A549 (cell line): ENCODE data around the gene NEU3. TPM values are rescaled to one million over a fixed set of nuclear protein-coding genes. Genes with fewer than 3 reads are reported as not detected.

Experiments
- ATAC-seq, 2 experiments: fragments of 200-7000 bp in 1 of 2; fragments of >200 bp in 1 of 2; cut with Nextera tagmentation in 1 of 2; cut with Tn5 transposase in 1 of 2; 3 replicates each; pipeline versions ENCODE4 v1.8.0 to v1.9.1; 2018 to 2020; ENCODE audit warnings: mild to moderate bottlenecking in 1 of 2, moderate library complexity in 1 of 2
- CTCF ChIA-PET: fragments of 300-600 bp; sonication (Branson Sonifier 250); formaldehyde crosslinking; extraction: SDS; loops from one replicate; lab custom pipeline; 2021; ENCODE audit warnings: antibody characterized with exemption, inconsistent platforms; lab: Yijun Ruan, JAX
- POLR2A ChIA-PET: fragments of 350-600 bp; formaldehyde crosslinking; extraction: SDS; loops from one replicate; lab custom pipeline; 2021; ENCODE audit warnings: antibody characterized with exemption, inconsistent platforms; lab: Yijun Ruan, JAX
- DNase-seq, 2 experiments: peaks; one replicate each; pipeline versions ENCODE4 v3.0.0 to v3.0.0-alpha.2; 2011 to 2016; ENCODE audit warnings: low read depth in 1 of 2, low spot score in 1 of 2
- FAIRE-seq: peaks from 2 replicates; lab custom pipeline; 2011; peaks lifted over from hg19 to GRCh38; lab: Jason Lieb, UNC
- H3K27ac ChIP-seq, 2 experiments: fragments of >200 bp; sonication (Bioruptor Twin); formaldehyde crosslinking; 3 replicates each; pipeline ENCODE4 v1.5.1; 2016 to 2017
- H3K4me1 ChIP-seq: fragments of >200 bp; sonication (Bioruptor Twin); formaldehyde crosslinking; 3 replicates; pipeline ENCODE4 v1.6.1; 2016
- H3K4me2 ChIP-seq: fragments of >200 bp; sonication (Bioruptor Twin); formaldehyde crosslinking; 3 replicates; pipeline ENCODE4 v1.6.1; 2016
- H3K4me3 ChIP-seq: fragments of >200 bp; sonication (Bioruptor Twin); formaldehyde crosslinking; 3 replicates; pipeline ENCODE4 v1.5.1; 2016
- H3K9me3 ChIP-seq: fragments of >200 bp; sonication (Bioruptor Twin); formaldehyde crosslinking; 3 replicates; pipeline ENCODE4 v1.6.1; 2016
- BHLHE40 ChIP-seq: IDR thresholded peaks from 2 replicates; pipeline ENCODE4 v1.6.1; 2012; ENCODE audit warnings: low read depth, low read length, inconsistent platforms
- CHD2 ChIP-seq: fragments of 150-350 bp; IDR thresholded peaks from 2 replicates; pipeline ENCODE4 v1.6.1; 2014; ENCODE audit warnings: low read length; ENCODE audit not compliant: partially characterized antibody
- CHD4 ChIP-seq: fragments of 200-600 bp; sonication (generic); IDR thresholded peaks from 2 replicates; pipeline ENCODE4 v1.6.1; 2016; ENCODE audit warnings: antibody characterized with exemption, mild to moderate bottlenecking, borderline replicate concordance
- ESRRA ChIP-seq: fragments of 150-350 bp; IDR thresholded peaks from 2 replicates; pipeline ENCODE4 v1.6.1; 2014; ENCODE audit warnings: mild to moderate bottlenecking, low read length, borderline replicate concordance
- FOXS1 ChIP-seq: fragments of 250-450 bp; sonication (Bioruptor Pico); IDR thresholded peaks from 2 replicates; pipeline ENCODE4 v1.5.0; 2020; ENCODE audit warnings: mild to moderate bottlenecking, moderate library complexity
- HMGXB4 ChIP-seq: fragments of 250-450 bp; sonication (Bioruptor Pico); IDR thresholded peaks from 2 replicates; pipeline ENCODE4 v1.5.0; 2021; ENCODE audit warnings: mild to moderate bottlenecking, moderate library complexity, borderline replicate concordance
- HOXB13 ChIP-seq: fragments of 250-450 bp; sonication (Bioruptor Pico); IDR thresholded peaks from 2 replicates; pipeline ENCODE4 v1.5.0; 2020; ENCODE audit warnings: low read depth, mild to moderate bottlenecking, moderate library complexity
- HOXB5 ChIP-seq: fragments of 250-450 bp; sonication (Bioruptor Pico); IDR thresholded peaks from 2 replicates; pipeline ENCODE4 v1.5.0; 2020; ENCODE audit warnings: mild to moderate bottlenecking, moderate library complexity
- JUNB ChIP-seq: fragments of >200 bp; sonication (Bioruptor Twin); formaldehyde crosslinking; IDR thresholded peaks from 2 replicates; pipeline ENCODE4 v1.6.1; 2016
- KDM5A ChIP-seq: fragments of 200-600 bp; sonication (generic); IDR thresholded peaks from 2 replicates; pipeline ENCODE4 v1.6.1; 2016; ENCODE audit warnings: antibody characterized with exemption, mild to moderate bottlenecking
- MAZ ChIP-seq: fragments of 150-350 bp; IDR thresholded peaks from 2 replicates; pipeline ENCODE4 v1.6.1; 2014; ENCODE audit warnings: antibody characterized with exemption, low read depth, low read length, borderline replicate concordance
- NR3C1 ChIP-seq: fragments of >200 bp; sonication (Bioruptor Twin); formaldehyde crosslinking; IDR thresholded peaks from 3 replicates; pipeline ENCODE4 v1.6.1; 2017
- POLR2A ChIP-seq: IDR thresholded peaks from 2 replicates; pipeline ENCODE4 v1.6.1; 2012; ENCODE audit warnings: mild to moderate bottlenecking, low read length
- RAD21 ChIP-seq, 2 experiments: fragments of >200 bp in 1 of 2; sonication (Bioruptor Twin) in 1 of 2; formaldehyde crosslinking in 1 of 2; IDR thresholded peaks in 1 of 2; conservative IDR thresholded peaks in 1 of 2; 2 replicates in 1 of 2; 3 replicates in 1 of 2; pipeline ENCODE4 v1.6.1; 2012 to 2018; ENCODE audit warnings: inconsistent platforms in 1 of 2
- RARB ChIP-seq: fragments of 250-450 bp; sonication (Bioruptor Pico); IDR thresholded peaks from 2 replicates; pipeline ENCODE4 v1.8.0; 2021; ENCODE audit warnings: mild to moderate bottlenecking, moderate library complexity
- RFX5 ChIP-seq: fragments of 450-650 bp; IDR thresholded peaks from 2 replicates; pipeline ENCODE4 v1.7.1; 2014; ENCODE audit warnings: antibody characterized with exemption, mild to moderate bottlenecking, moderate library complexity
- SMC3 ChIP-seq: fragments of >200 bp; sonication (Bioruptor Twin); formaldehyde crosslinking; IDR thresholded peaks from 3 replicates; pipeline ENCODE4 v1.6.1; 2018; ENCODE audit warnings: inconsistent platforms
- ZNF302 ChIP-seq: fragments of 250-450 bp; sonication (Bioruptor Pico); IDR thresholded peaks from 2 replicates; pipeline ENCODE4 v1.9.0; 2021; ENCODE audit warnings: inconsistent platforms, mild to moderate bottlenecking, moderate library complexity
- ZSCAN20 ChIP-seq: fragments of 250-450 bp; sonication (Bioruptor Pico); IDR thresholded peaks from 2 replicates; pipeline ENCODE4 v1.8.0; 2022; ENCODE audit warnings: mild to moderate bottlenecking, moderate library complexity
- WGBS: methylation state at CpG from one replicate; pipeline ENCODE4 v1.1.6; 2017; ENCODE audit errors: missing lambda C conversion rate; 5-methylcytosine and 5-hydroxymethylcytosine counted together
- polyA plus RNA-seq, 4 experiments: library from polyadenylated mRNA; depleted of rRNA in 3 of 4; stranded (reverse); fragments of >200 nt; fragmentation: RNase III in 1 of 4; extraction: RNeasy Plus Mini Kit Qiagen cat#74134 plus additional on column Dnase treatment in 1 of 4; gene quantifications; 2 replicates in 3 of 4; 3 replicates in 1 of 4; pipeline ENCODE4 v1.2.3, GENCODE V29; 2011 to 2017
- TF ChIP-seq, protein P1 (sequence below): fragments of 250-450 bp; sonication (Bioruptor Pico); IDR thresholded peaks from 2 replicates; pipeline ENCODE4 v1.5.0; 2020; ENCODE audit warnings: low read depth, mild to moderate bottlenecking, moderate library complexity
- TF ChIP-seq, protein P2 (sequence below): IDR thresholded peaks from 2 replicates; pipeline ENCODE4 v1.6.1; 2012

NEU3 gene
- polyA plus RNA-seq, 2 of the 4 experiments (the other 2 are of a cell fraction) = 4.0 to 5.5 TPM

GRCh38 chr11:74953451-74953850 lies 35.3 kb upstream of the NEU3 start (continued):
- TF ChIP-seq RAD21 (conservative IDR thresholded peaks at IDR 0.05 in 1 of 2, IDR thresholded peaks at IDR 0.05 in 1 of 2) = no peak
- no peak for TF ChIP-seq FOXS1
- TF ChIP-seq KDM5A = no peak
- no peak for TF ChIP-seq MAZ
- no peak for TF ChIP-seq HMGXB4 (CRISPR knock-in tag)
- TF ChIP-seq SMC3 = no peak
- no peak for TF ChIP-seq ZNF302 (CRISPR knock-in tag)
- TF ChIP-seq, all 56 proteins: peak for 0

GRCh38 chr11:74954199-74954598 lies 34.5 kb upstream of the NEU3 start:
- Histone ChIP-seq H3K9me3 (no peaks in the 10 kb centered on the region), H3K4me2 (no peak overlapping the region), H3K27ac (no peak overlapping the region), H3K4me3 (no peak overlapping the region), H3K4me1 (peaks cover 12% of the 10 kb centered on the region; the same call in 1 of the 3 replicates)
- ChIA-PET CTCF (interaction anchor here (0.8 to 1.6 kb wide), 3 partner anchors 24 to 294 kb away, joined by 3 to 5 read pairs (median 5); no protein-coding TSS in a partner anchor), POLR2A (no interaction called here)
- TF ChIP-seq RAD21 (conservative IDR thresholded peaks at IDR 0.05 in 1 of 2, IDR thresholded peaks at IDR 0.05 in 1 of 2) = no peak
- TF ChIP-seq ZNF302 (CRISPR knock-in tag) = no peak
- no peak for TF ChIP-seq RFX5
- no peak for TF ChIP-seq NR3C1
- no peak for TF ChIP-seq ZSCAN20 (CRISPR knock-in tag)
- TF ChIP-seq HOXB13 = no peak
- TF ChIP-seq RARB = no peak
- TF ChIP-seq POLR2A = no peak
- TF ChIP-seq HOXB5 = no peak
- TF ChIP-seq JUNB = no peak
- TF ChIP-seq KDM5A = no peak
- TF ChIP-seq, protein P1, sequence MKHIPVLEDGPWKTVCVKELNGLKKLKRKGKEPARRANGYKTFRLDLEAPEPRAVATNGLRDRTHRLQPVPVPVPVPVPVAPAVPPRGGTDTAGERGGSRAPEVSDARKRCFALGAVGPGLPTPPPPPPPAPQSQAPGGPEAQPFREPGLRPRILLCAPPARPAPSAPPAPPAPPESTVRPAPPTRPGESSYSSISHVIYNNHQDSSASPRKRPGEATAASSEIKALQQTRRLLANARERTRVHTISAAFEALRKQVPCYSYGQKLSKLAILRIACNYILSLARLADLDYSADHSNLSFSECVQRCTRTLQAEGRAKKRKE = no peak
- TF ChIP-seq SMC3 = no peak
- FAIRE-seq (no peak), DNase-seq (no peak), ATAC-seq (no peak)
- 96% methylated on average over 1 of the region's 1 CpG for WGBS

DNA sequence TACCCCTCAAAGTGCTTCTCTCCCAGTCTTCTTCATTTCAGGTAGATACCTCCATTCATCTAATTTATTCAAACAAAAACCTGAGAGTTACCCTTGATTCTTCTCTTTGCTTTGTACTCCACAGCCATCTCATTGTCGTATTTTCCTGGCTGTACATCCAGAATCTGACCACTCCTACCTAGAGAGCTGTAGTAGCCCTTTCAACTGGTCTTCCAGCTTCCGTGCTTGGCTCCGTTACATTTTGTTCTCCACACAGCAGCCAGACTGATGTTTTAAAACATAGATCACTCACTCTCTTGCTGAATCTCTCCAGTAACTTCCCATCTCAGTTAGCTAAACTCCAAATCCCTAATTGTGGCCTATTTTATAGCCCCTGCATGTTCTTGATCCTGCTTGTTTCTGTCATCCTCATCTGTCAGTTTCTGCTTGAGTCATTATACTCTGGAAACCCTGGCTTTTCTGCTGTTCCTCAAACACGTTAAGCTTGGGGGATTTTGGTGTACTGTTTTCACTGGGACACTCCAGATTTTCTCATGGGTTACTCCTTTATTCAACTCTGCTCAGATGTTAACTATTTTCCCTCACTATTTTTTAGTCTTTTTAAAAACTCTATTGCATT lies 32.2 kb upstream of the NEU3 start:
- Histone ChIP-seq H3K4me1 (0 out of 3 replicates have a peak, but pooled peaks cover 5% of the 10 kb centered on the region), H3K4me3 (no peak overlapping the region), H3K27ac (no peak overlapping the region), H3K4me2 (no peak overlapping the region), H3K9me3 (no peaks in the 10 kb centered on the region)
- no peak for TF ChIP-seq BHLHE40
- TF ChIP-seq, protein P2, sequence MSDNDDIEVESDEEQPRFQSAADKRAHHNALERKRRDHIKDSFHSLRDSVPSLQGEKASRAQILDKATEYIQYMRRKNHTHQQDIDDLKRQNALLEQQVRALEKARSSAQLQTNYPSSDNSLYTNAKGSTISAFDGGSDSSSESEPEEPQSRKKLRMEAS = no peak
- no peak for TF ChIP-seq ESRRA
- TF ChIP-seq, protein P1 = no peak
- no peak for TF ChIP-seq RARB
- no peak for TF ChIP-seq CHD2
- no peak for TF ChIP-seq CHD4
- no peak for DNase-seq
- WGBS = 94% methylated on average over 4 of the region's 4 CpGs
- ChIA-PET POLR2A (no interaction called here), CTCF (interaction anchor here (1.1 to 1.7 kb wide), 2 partner anchors 27 to 285 kb away, joined by 3 to 4 read pairs; no protein-coding TSS in a partner anchor)
- no peak for FAIRE-seq
- ATAC-seq = no peak
